ENCODE data around the gene EPHB1. TPM values are rescaled to one million over a fixed set of nuclear protein-coding genes. Genes with fewer than 3 reads are reported as not detected.

The EPHB1 gene
- polyA plus RNA-seq, 1 donor from 2014 or later, result 18.7 TPM

- no peaks in the 10 kb centered on the region for H3K79me2 ChIP-seq (replicated peaks; ENCODE audit: insufficient read depth, low read length)
- H3K9me2 ChIP-seq (ENCODE audit: insufficient read depth, low read length), result no peaks in the 10 kb centered on the region
- peaks cover 6% of the 10 kb centered on the region for H3K9me3 ChIP-seq (ENCODE audit: low read length)
- no peaks in the 10 kb centered on the region for H3F3A ChIP-seq (ENCODE audit: insufficient read depth, low read length, poor library complexity, severe bottlenecking)
- no peak overlapping the region for H3K4me3 ChIP-seq (ENCODE audit: low read length)
- no peaks in the 10 kb centered on the region for H4K20me1 ChIP-seq (ENCODE audit: insufficient read depth)
- H3K9ac ChIP-seq (ENCODE audit: low read length), result no peak overlapping the region
- H3K27me3 ChIP-seq (ENCODE audit: insufficient read depth, low read depth, low read length), result no peaks in the 10 kb centered on the region
- no peaks in the 10 kb centered on the region for H3K36me3 ChIP-seq (ENCODE audit: insufficient read depth, low read length)
- H3K4me2 ChIP-seq (ENCODE audit: low read length), result no peak overlapping the region
- H2AFZ ChIP-seq (ENCODE audit: low read depth, low read length), result no peak overlapping the region
- H3K27ac ChIP-seq (ENCODE audit: low read length), result no peak overlapping the region
- no peak for TF ChIP-seq MXI1 (conservative IDR thresholded peaks at IDR 0.05; ENCODE audit: poor library complexity, severe bottlenecking)
- no peak for TF ChIP-seq TAF1 (IDR thresholded peaks at IDR 0.05; ENCODE audit: low read depth)
- no peak for TF ChIP-seq POLR2AphosphoS5 (IDR thresholded peaks at IDR 0.05)
- TF ChIP-seq EZH2 (IDR thresholded peaks at IDR 0.05; ENCODE audit: borderline replicate concordance, insufficient read depth, low read length, poor library complexity, severe bottlenecking), result no peak
- no peak for TF ChIP-seq SMC3 (conservative IDR thresholded peaks at IDR 0.05; ENCODE audit: poor library complexity)
These were observed 127.8 kb downstream of the EPHB1 start for GRCh38 chr3:134922866-134923265.

- no peaks in the 10 kb centered on the region for H4K20me1 ChIP-seq (ENCODE audit: insufficient read depth)
- H3K27ac ChIP-seq (ENCODE audit: low read length), result no peak overlapping the region
- H3F3A ChIP-seq (ENCODE audit: insufficient read depth, low read length, poor library complexity, severe bottlenecking), result no peaks in the 10 kb centered on the region
- H3K36me3 ChIP-seq (ENCODE audit: insufficient read depth, low read length), result peaks cover 3% of the 10 kb centered on the region
- TF ChIP-seq POLR2AphosphoS5 (IDR thresholded peaks at IDR 0.05), result no peak
- no peak for TF ChIP-seq RAD21 (conservative IDR thresholded peaks at IDR 0.05)
- TF ChIP-seq REST (IDR thresholded peaks at IDR 0.05; ENCODE audit: borderline replicate concordance), result no peak
- TF ChIP-seq EP300 (conservative IDR thresholded peaks at IDR 0.05; ENCODE audit: poor library complexity, severe bottlenecking), result no peak
- H3K27me3 ChIP-seq (ENCODE audit: insufficient read depth, low read depth, low read length), result no peaks in the 10 kb centered on the region
- no peak overlapping the region for H3K4me2 ChIP-seq (ENCODE audit: low read length)
- H3K9ac ChIP-seq (ENCODE audit: low read length), result no peak overlapping the region
- no peak overlapping the region for H3K4me3 ChIP-seq (ENCODE audit: low read length)
- no peak overlapping the region for H2AFZ ChIP-seq (ENCODE audit: low read depth, low read length)
- H3K79me2 ChIP-seq (replicated peaks; ENCODE audit: insufficient read depth, low read length), result no peaks in the 10 kb centered on the region
- no peaks in the 10 kb centered on the region for H3K9me2 ChIP-seq (ENCODE audit: insufficient read depth, low read length)
- peaks cover 6% of the 10 kb centered on the region for H3K9me3 ChIP-seq (ENCODE audit: low read length)
These were observed 128.2 kb downstream of the EPHB1 start for GRCh38 chr3:134923286-134923685.

GRCh38 chr3:134927599-134927998, 132.5 kb downstream of the EPHB1 start:
- H3K4me3 ChIP-seq (ENCODE audit: low read length), result no peak overlapping the region
- TF ChIP-seq TAF1 (IDR thresholded peaks at IDR 0.05; ENCODE audit: low read depth), result no peak
- no peak for TF ChIP-seq SMC3 (conservative IDR thresholded peaks at IDR 0.05; ENCODE audit: poor library complexity)
- no peak for TF ChIP-seq POLR2AphosphoS5 (IDR thresholded peaks at IDR 0.05)
- TF ChIP-seq REST (IDR thresholded peaks at IDR 0.05; ENCODE audit: borderline replicate concordance), result no peak
- no peak for TF ChIP-seq MXI1 (conservative IDR thresholded peaks at IDR 0.05; ENCODE audit: poor library complexity, severe bottlenecking)
- no peak for TF ChIP-seq RAD21 (conservative IDR thresholded peaks at IDR 0.05)
- TF ChIP-seq CTCF (IDR thresholded peaks at IDR 0.05; ENCODE audit: poor library complexity, severe bottlenecking), result no peak
- TF ChIP-seq EP300 (conservative IDR thresholded peaks at IDR 0.05; ENCODE audit: poor library complexity, severe bottlenecking), result no peak
- TF ChIP-seq EZH2 (IDR thresholded peaks at IDR 0.05; ENCODE audit: borderline replicate concordance, insufficient read depth, low read length, poor library complexity, severe bottlenecking), result no peak
- H4K20me1 ChIP-seq (ENCODE audit: insufficient read depth), result no peaks in the 10 kb centered on the region

More at GRCh38 chr3:134927599-134927998, 132.5 kb downstream of the EPHB1 start:
- no peak overlapping the region for H3K27ac ChIP-seq (ENCODE audit: low read length)
- peaks cover 6% of the 10 kb centered on the region for H3K9me3 ChIP-seq (ENCODE audit: low read length)
- H2AFZ ChIP-seq (ENCODE audit: low read depth, low read length), result no peak overlapping the region
- H3K36me3 ChIP-seq (ENCODE audit: insufficient read depth, low read length), result peaks cover 3% of the 10 kb centered on the region
- H3K79me2 ChIP-seq (replicated peaks; ENCODE audit: insufficient read depth, low read length), result no peaks in the 10 kb centered on the region
- H3K4me2 ChIP-seq (ENCODE audit: low read length), result no peak overlapping the region
- H3K9ac ChIP-seq (ENCODE audit: low read length), result no peak overlapping the region
- no peaks in the 10 kb centered on the region for H3F3A ChIP-seq (ENCODE audit: insufficient read depth, low read length, poor library complexity, severe bottlenecking)
- H3K27me3 ChIP-seq (ENCODE audit: insufficient read depth, low read depth, low read length), result no peaks in the 10 kb centered on the region
- no peaks in the 10 kb centered on the region for H3K9me2 ChIP-seq (ENCODE audit: insufficient read depth, low read length)
